Measurements from ENCODE around the gene C6orf132. TPM values are rescaled to one million over a fixed set of nuclear protein-coding genes. Genes with fewer than 3 reads are reported as not detected.

C6orf132 gene
- total RNA-seq, 2 experiments from 2014 or later, result 0.02 TPM; not detected in 1

DNA sequence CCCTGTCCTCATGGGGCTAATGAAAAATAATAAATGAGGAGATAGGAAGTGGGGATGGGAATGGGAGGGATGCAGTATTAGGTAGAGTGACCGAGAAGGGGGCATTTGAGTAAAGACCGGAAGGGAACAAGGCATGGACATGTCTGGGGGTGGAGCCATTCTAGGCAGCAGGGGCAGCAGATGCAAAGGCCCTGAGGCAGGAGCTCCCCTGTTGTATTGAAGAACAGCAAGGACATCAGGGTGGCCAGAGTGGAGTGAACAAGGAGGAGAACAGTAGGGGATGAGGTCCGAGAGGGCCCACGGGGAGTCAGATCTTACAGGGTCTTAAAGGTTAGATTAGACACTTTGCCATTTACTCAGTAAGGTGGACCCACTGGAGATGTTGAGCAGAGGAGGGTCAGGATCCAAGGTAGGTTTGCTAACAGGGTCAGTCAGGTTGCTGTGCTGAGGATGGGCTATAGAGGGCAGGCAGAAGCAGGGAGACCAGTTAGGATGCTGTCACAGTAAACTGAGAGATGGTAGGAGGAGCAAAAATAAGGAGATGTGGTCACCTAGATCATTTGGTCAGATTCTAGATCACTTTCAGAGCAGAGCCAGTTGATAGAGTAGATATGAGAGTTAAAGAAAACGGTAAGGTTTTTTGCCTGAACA is 73.4 kb downstream of the C6orf132 start:
- H3K4me1 Mint-ChIP-seq, result no peaks in the 10 kb centered on the region
- no peak overlapping the region for H3K27ac Mint-ChIP-seq
- ChIA-PET CTCF (interaction anchor here (1.2 to 1.6 kb wide), 2 partner anchors 10 to 36 kb away, joined by 3 to 4 read pairs; no protein-coding TSS in a partner anchor), POLR2A (interaction anchor here (0.6 kb wide), 1 partner anchor 9 kb away, joined by 5 read pairs; no protein-coding TSS in a partner anchor)
- no peak for DNase-seq
- no peaks in the 10 kb centered on the region for H3K27me3 Mint-ChIP-seq
- H3K36me3 Mint-ChIP-seq (ENCODE audit: low read depth), result peaks cover 27% of the 10 kb centered on the region
- no peaks in the 10 kb centered on the region for H3K9me3 Mint-ChIP-seq
- no peak overlapping the region for H3K4me3 Mint-ChIP-seq

DNA sequence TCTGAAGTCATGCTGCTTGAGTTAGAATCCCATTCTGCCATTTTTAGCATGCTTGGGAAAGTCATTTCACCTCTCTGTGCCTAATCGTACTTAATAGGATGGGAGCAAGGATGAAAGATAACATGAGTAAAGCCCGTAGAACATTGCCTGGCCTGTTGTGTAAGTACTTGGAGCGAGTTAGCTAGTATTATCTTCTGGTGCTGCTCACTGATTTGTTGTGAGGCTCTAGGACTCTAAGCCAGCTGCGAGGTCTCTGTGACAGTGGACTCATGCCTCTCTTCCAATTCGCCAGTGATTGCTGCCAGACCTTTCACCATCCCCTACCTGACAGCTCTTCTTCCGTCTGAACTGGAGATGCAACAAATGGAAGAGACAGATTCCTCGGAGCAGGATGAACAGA is 74.2 kb downstream of the C6orf132 start:
- Mint-ChIP-seq H3K4me1 (no peaks in the 10 kb centered on the region), H3K9me3 (no peaks in the 10 kb centered on the region), H3K36me3 (ENCODE audit: low read depth) (peaks cover 24% of the 10 kb centered on the region), H3K27ac (no peak overlapping the region), H3K27me3 (no peaks in the 10 kb centered on the region), H3K4me3 (no peak overlapping the region)
- POLR2A ChIA-PET, result no interaction called here
- DNase-seq, result no peak
- CTCF ChIA-PET, result interaction anchor here (1.0 to 1.5 kb wide), 3 partner anchors 24 to 35 kb away, joined by 3 to 4 read pairs (median 3); no protein-coding TSS in a partner anchor

DNA sequence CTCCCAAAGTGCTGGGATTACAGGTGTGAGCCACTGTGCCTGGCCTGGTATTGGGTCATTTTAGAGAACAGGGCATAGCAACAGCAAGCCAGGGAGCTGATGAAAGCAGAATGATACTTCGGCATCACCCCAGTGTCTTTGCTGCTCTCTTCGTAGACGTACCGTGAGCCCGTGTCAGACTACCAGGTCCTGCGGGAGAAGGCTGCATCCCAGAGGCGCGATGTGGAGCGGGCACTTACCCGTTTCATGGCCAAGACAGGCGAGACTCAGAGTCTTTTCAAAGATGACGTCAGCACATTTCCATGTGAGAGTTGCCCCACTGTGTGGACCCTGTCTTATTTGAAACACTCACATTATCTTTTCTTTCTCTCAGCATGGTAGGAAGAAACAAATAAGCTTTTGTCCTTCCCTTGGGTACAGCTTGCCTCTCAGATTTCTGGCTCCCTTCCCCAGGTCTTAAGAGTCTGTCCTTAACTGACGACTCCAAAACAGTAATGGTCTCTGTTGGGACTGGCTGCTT is 76.2 kb downstream of the C6orf132 start:
- DNase-seq, result no peak
- H3K9me3 Mint-ChIP-seq, result no peaks in the 10 kb centered on the region
- H3K4me3 Mint-ChIP-seq, result no peak overlapping the region
- H3K4me1 Mint-ChIP-seq, result no peaks in the 10 kb centered on the region
- H3K36me3 Mint-ChIP-seq (ENCODE audit: low read depth), result peaks cover 20% of the 10 kb centered on the region
- no peak overlapping the region for H3K27ac Mint-ChIP-seq
- ChIA-PET CTCF (interaction anchor here (1.0 to 1.5 kb wide), 2 partner anchors 38 to 279 kb away, joined by 3 to 4 read pairs; partner anchors contain the start of gene TOMM6), POLR2A (no interaction called here)
- no peaks in the 10 kb centered on the region for H3K27me3 Mint-ChIP-seq

DNA sequence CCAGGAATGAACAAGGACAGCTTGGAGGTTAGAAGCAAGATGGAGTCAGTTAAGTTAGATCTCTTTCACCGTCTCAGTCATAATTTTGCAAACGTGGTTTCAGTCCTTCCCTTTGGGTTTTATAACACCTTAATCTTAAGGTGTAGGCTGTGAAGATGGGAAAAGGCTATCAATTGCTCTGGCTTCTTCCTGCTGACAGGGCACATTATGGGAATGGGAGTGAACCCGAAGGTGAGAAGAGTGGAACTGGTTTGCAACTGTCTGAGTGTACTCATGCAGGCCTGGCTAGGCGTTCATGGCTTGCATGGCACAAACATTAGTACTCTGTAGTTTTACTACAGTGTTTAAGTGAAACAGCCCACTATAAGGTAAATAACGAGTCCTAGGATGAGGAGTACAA is 82.7 kb downstream of the C6orf132 start:
- Mint-ChIP-seq H3K27ac (no peak overlapping the region), H3K4me1 (peaks cover 7% of the 10 kb centered on the region), H3K36me3 (ENCODE audit: low read depth) (peaks cover 65% of the 10 kb centered on the region), H3K27me3 (no peaks in the 10 kb centered on the region), H3K4me3 (no peak overlapping the region), H3K9me3 (no peaks in the 10 kb centered on the region)
- CTCF ChIA-PET, result interaction anchor here (1.6 kb wide), 1 partner anchor 10 kb away, joined by 4 read pairs; no protein-coding TSS in a partner anchor
- POLR2A ChIA-PET, result no interaction called here
- no peak for DNase-seq

DNA sequence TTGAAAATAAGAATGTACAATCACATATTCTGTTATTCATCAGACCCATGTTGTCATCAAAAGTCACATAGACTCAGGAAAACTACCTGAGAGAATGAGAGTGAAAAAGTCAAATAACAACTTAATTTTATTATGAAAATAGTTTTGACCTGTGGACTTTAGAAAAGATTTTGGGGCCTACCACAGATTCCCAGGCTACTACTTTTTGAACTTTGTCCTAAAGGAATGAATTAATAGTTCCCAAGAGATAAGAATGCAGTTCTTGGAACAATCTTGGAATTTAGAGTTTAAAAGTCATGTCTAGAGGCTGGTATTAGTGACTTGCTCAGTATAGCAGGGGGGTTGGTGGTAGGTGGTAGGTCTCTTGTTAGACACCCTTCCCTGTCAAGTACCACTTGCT is 88.8 kb downstream of the C6orf132 start:
- DNase-seq, result no peak
- Mint-ChIP-seq H3K9me3 (no peaks in the 10 kb centered on the region), H3K36me3 (ENCODE audit: low read depth) (peaks cover 55% of the 10 kb centered on the region), H3K4me1 (peaks cover 55% of the 10 kb centered on the region), H3K27me3 (no peaks in the 10 kb centered on the region), H3K27ac (no peak overlapping the region), H3K4me3 (no peak overlapping the region)
- ChIA-PET POLR2A (no interaction called here), CTCF (interaction anchor here (0.7 to 15.9 kb wide), 4 partner anchors 8 to 267 kb away, joined by 3 to 412 read pairs (median 98); partner anchors contain the start of genes BYSL, CCND3, MED20 and TOMM6)

DNA sequence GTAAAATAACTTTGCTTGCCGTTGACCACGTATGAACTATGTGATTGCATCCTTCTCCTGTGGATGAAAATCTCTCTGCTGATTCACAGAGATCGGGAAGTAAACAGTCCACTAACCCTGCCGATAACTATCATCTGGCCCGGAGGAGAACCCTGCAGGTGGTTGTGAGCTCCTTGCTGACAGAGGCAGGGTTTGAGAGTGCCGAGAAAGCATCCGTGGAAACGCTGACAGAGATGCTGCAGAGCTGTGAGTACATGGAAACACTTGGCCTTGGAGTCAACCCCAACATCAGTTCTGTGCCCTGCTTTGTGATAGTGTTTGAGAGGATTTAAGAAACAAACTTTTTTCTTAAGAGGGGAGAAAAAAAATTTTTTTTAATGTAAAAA is 91.2 kb downstream of the C6orf132 start:
- Mint-ChIP-seq H3K36me3 (ENCODE audit: low read depth) (peaks cover 50% of the 10 kb centered on the region), H3K27me3 (no peaks in the 10 kb centered on the region), H3K27ac (peak overlapping the region; percentile 83), H3K4me1 (peaks cover 70% of the 10 kb centered on the region), H3K9me3 (no peaks in the 10 kb centered on the region), H3K4me3 (peak overlapping the region; percentile 87)
- ChIA-PET POLR2A (no interaction called here), CTCF (interaction anchor here (1.0 to 15.9 kb wide), 8 partner anchors 9 to 265 kb away, joined by 3 to 412 read pairs (median 6); partner anchors contain the start of genes BYSL, CCND3, MED20 and TOMM6)
- DNase-seq, result no peak

Other genes with a start within 250 kb of the C6orf132 start
- gene USP49, start 247.2 kb downstream of the C6orf132 start, total RNA-seq, result 1 to 10 TPM; 6.3 to 7.0 TPM
- gene MED20, start 221.5 kb downstream of the C6orf132 start, total RNA-seq, result 10 to 100 TPM; 18.6 to 22.7 TPM
- 10 to 100 TPM; 29.3 to 29.8 TPM for gene BYSL, start 221.1 kb downstream of the C6orf132 start, total RNA-seq
- 100 to 1,000 TPM; 461 to 520 TPM for gene CCND3, start 200.8 kb downstream of the C6orf132 start, total RNA-seq
- gene TAF8, start 92.1 kb downstream of the C6orf132 start, total RNA-seq, result 10 to 100 TPM; 53.2 to 60.2 TPM
- not detected for gene GUCA1A, start 30.7 kb upstream of the C6orf132 start, total RNA-seq
- under 1 TPM; 0.60 to 0.79 TPM for gene GUCA1B, start 52.3 kb upstream of the C6orf132 start, total RNA-seq
- gene MRPS10, start 75.2 kb upstream of the C6orf132 start, total RNA-seq, result 10 to 100 TPM; 27.9 to 33.1 TPM

Data from activated CD4-positive, alpha-beta T cell treated with anti-CD3 and anti-CD28 coated beads, Interleukin-2, amount 10 ng/mL, durations not matched to agents 7 days and 5 days (primary cell).